HCT116 (cell line): ENCODE measurements around the gene FNDC11. TPM values are rescaled to one million over a fixed set of nuclear protein-coding genes. Genes with fewer than 3 reads are reported as not detected.

Experiments used
- ATAC-seq: fragments of 200-7000 bp; cut with Tn5 transposase; 2 replicates; pipeline ENCODE4 v1.9.1; 2020; ENCODE audit warnings: mild to moderate bottlenecking, moderate library complexity
- BruUV-seq: library from RNA; stranded (reverse); fragments of 400-500 nt; replicated peaks from 2 replicates; lab custom pipeline; 2021; lab: Mats Ljungman, UMichigan
- CTCF ChIA-PET: fragments of 300-600 bp; sonication (Branson Sonifier 250); formaldehyde crosslinking; loops from one replicate; lab custom pipeline; 2021; ENCODE audit warnings: antibody characterized with exemption; lab: Charles Lee
- POLR2A ChIA-PET: fragments of 300-600, 350-600 bp; sonication (Branson Sonifier 250); formaldehyde crosslinking; loops from one replicate; lab custom pipeline; 2021; ENCODE audit warnings: antibody characterized with exemption; lab: Charles Lee
- RAD21 ChIA-PET, 2 experiments: fragments of 300-600 bp; sonication (Branson Sonifier 250); formaldehyde crosslinking; loops; one replicate each; lab custom pipeline; 2023; ENCODE audit warnings: low total read pairs in 2 of 2; ENCODE audit not compliant: uncharacterized antibody in 2 of 2, unreplicated experiment in 2 of 2, low non-redundant PET in 1 of 2; lab: Charles Lee
- DNase-seq: peaks from one replicate; pipeline ENCODE4 v3.0.0-alpha.2; 2010; ENCODE audit warnings: low read depth, low spot score
- H2AFZ ChIP-seq: fragments of 200-600 bp; shearing (Covaris generic), sonication (generic); 2 replicates; pipeline ENCODE4 v1.6.1; 2017; ENCODE audit warnings: low read depth, mixed run types, mixed read lengths, antibody characterized with exemption, low read length; ENCODE audit not compliant: poor library complexity, severe bottlenecking
- H3K27ac ChIP-seq: 2 replicates; pipeline ENCODE4 v1.5.1; 2012; ENCODE audit warnings: low read depth, low read length
- H3K27me3 ChIP-seq: fragments of 200-600 bp; sonication (generic); 2 replicates; pipeline ENCODE4 v1.6.1; 2016; ENCODE audit warnings: mixed run types, low read length, mixed read lengths; ENCODE audit not compliant: insufficient read depth
- H3K36me3 ChIP-seq, 2 experiments: fragments of 200-500 bp in 1 of 2; fragments of 200-600 bp in 1 of 2; sonication (Bioruptor generic) in 1 of 2; sonication (generic) in 1 of 2; 2 replicates each; pipeline versions ENCODE4 v1.5.1 to v1.6.1; 2014 to 2016; ENCODE audit warnings: low read length in 2 of 2, inconsistent platforms in 1 of 2, mixed read lengths in 1 of 2, mixed run types in 1 of 2; ENCODE audit not compliant: insufficient read depth in 2 of 2, control insufficient read depth in 1 of 2
- H3K4me1 ChIP-seq, 2 experiments: fragments of 200-600 bp in 1 of 2; sonication (generic) in 1 of 2; 2 replicates each; pipeline versions ENCODE4 v1.5.1 to v1.6.1; 2012 to 2017; ENCODE audit warnings: low read length in 2 of 2, inconsistent platforms in 1 of 2, mild to moderate bottlenecking in 1 of 2, mixed read lengths in 1 of 2, mixed run types in 1 of 2, moderate library complexity in 1 of 2; ENCODE audit not compliant: insufficient read depth in 2 of 2, control insufficient read depth in 1 of 2
- H3K4me2 ChIP-seq: fragments of 200-600 bp; sonication (generic); 2 replicates; pipeline ENCODE4 v1.6.1; 2017; ENCODE audit warnings: mixed run types, low read length, mixed read lengths
- H3K4me3 ChIP-seq, 2 experiments: fragments of 200-600 bp in 1 of 2; sonication (generic) in 1 of 2; replicated peaks in 1 of 2; 2 replicates each; pipeline ENCODE4 v1.5.1; 2011 to 2016; ENCODE audit warnings: low read length in 2 of 2, control low read depth in 1 of 2, low read depth in 1 of 2, mild to moderate bottlenecking in 1 of 2, mixed read lengths in 1 of 2, mixed run types in 1 of 2
- H3K79me2 ChIP-seq: fragments of 200-600 bp; sonication (generic); 2 replicates; pipeline ENCODE4 v1.6.1; 2017; ENCODE audit warnings: mild to moderate bottlenecking, mixed run types, low read length, moderate library complexity, mixed read lengths; ENCODE audit not compliant: insufficient read depth
- H3K9ac ChIP-seq: fragments of 200-600 bp; sonication (generic); 2 replicates; pipeline ENCODE4 v1.6.1; 2016; ENCODE audit warnings: low read length, mixed read lengths
- H3K9me2 ChIP-seq: fragments of 200-600 bp; sonication (generic), shearing (Covaris generic); 2 replicates; pipeline ENCODE4 v1.6.1; 2017; ENCODE audit warnings: mixed run types, mild to moderate bottlenecking, moderate library complexity; ENCODE audit not compliant: insufficient read depth
- H3K9me3 ChIP-seq, 2 experiments: fragments of 200-500 bp in 1 of 2; fragments of 200-600 bp in 1 of 2; sonication (Bioruptor generic) in 1 of 2; sonication (generic) in 1 of 2; 2 replicates each; pipeline ENCODE4 v1.6.1; 2014 to 2017; ENCODE audit warnings: low read length in 2 of 2, mixed read lengths in 2 of 2, inconsistent platforms in 1 of 2, low read depth in 1 of 2, mild to moderate bottlenecking in 1 of 2, mixed run types in 1 of 2, moderate library complexity in 1 of 2; ENCODE audit not compliant: control insufficient read depth in 1 of 2, insufficient read depth in 1 of 2
- H4K20me1 ChIP-seq: fragments of 200-600 bp; sonication (generic), shearing (Covaris generic); 2 replicates; pipeline ENCODE4 v1.6.1; 2017; ENCODE audit warnings: mixed run types, mild to moderate bottlenecking, moderate library complexity; ENCODE audit not compliant: insufficient read depth
- ATF3 ChIP-seq: IDR thresholded peaks from 2 replicates; pipeline ENCODE4 v1.6.1; 2012
- CTCF ChIP-seq, 3 experiments: fragments of 200-600 bp in 1 of 3; sonication (generic) in 1 of 3; IDR thresholded peaks in 2 of 3; conservative IDR thresholded peaks in 1 of 3; 2 replicates each; pipeline ENCODE4 v1.5.1; 2012 to 2017; ENCODE audit warnings: low read depth in 2 of 3, low read length in 2 of 3, antibody characterized with exemption in 1 of 3, borderline replicate concordance in 1 of 3, control low read depth in 1 of 3, mild to moderate bottlenecking in 1 of 3, mixed read lengths in 1 of 3, mixed run types in 1 of 3, moderate library complexity in 1 of 3; ENCODE audit not compliant: insufficient read depth in 1 of 3
- ELF1 ChIP-seq: IDR thresholded peaks from 2 replicates; pipeline ENCODE4 v1.6.1; 2012; ENCODE audit warnings: low read depth, borderline replicate concordance
- EZH2phosphoT487 ChIP-seq: fragments of 200-600 bp; IDR thresholded peaks from 2 replicates; pipeline ENCODE4 v1.6.1; 2018; ENCODE audit warnings: antibody characterized with exemption, borderline replicate concordance
- FOSL1 ChIP-seq: IDR thresholded peaks from 2 replicates; pipeline ENCODE4 v1.6.1; 2012; ENCODE audit warnings: low read depth
- JUND ChIP-seq: IDR thresholded peaks from 2 replicates; pipeline ENCODE4 v1.6.1; 2012
- MAX ChIP-seq: IDR thresholded peaks from 2 replicates; pipeline ENCODE4 v1.6.1; 2012
- POLR2AphosphoS5 ChIP-seq: IDR thresholded peaks from 2 replicates; pipeline ENCODE4 v1.6.1; 2011; ENCODE audit warnings: mild to moderate bottlenecking, low read depth, low read length, moderate library complexity
- SP1 ChIP-seq: IDR thresholded peaks from 2 replicates; pipeline ENCODE4 v1.6.1; 2012; ENCODE audit warnings: low read depth
- TCF7L2 ChIP-seq: IDR thresholded peaks from 2 replicates; pipeline ENCODE4 v1.7.0; 2011; ENCODE audit warnings: borderline replicate concordance, inconsistent platforms; ENCODE audit not compliant: insufficient read depth, insufficient read length; ENCODE audit errors: extremely low read depth
- ZBTB33 ChIP-seq: IDR thresholded peaks from 2 replicates; pipeline ENCODE4 v1.6.1; 2011; ENCODE audit warnings: mild to moderate bottlenecking, low read length, moderate library complexity; ENCODE audit not compliant: insufficient replicate concordance; ENCODE audit errors: extremely low read depth
- ZNF274 ChIP-seq: fragments of 200-500 bp; sonication (Bioruptor generic); IDR thresholded peaks from 2 replicates; pipeline ENCODE4 v1.6.1; 2014; ENCODE audit warnings: mild to moderate bottlenecking, low read depth, low read length, inconsistent platforms
- intact Hi-C: fragments of 100-400 bp; cut with micrococcal nuclease; formaldehyde crosslinking; loops from 2 replicates; pipeline ENCODE4 v1.10.0; 2022
- total RNA-seq: library from RNA; stranded (reverse); gene quantifications from one replicate; pipeline ENCODE4 v1.2.1, GENCODE V29; 2021; ENCODE audit not compliant: unreplicated experiment

Gene FNDC11
- total RNA-seq, 1 experiment from 2014 or later, result 5.5 TPM

GRCh38 chr20:63586797-63587196, 32.8 kb downstream of the FNDC11 start:
- no peak overlapping the region for H3K4me2 ChIP-seq
- H3K4me1 ChIP-seq, result no peaks in the 10 kb centered on the region
- H4K20me1 ChIP-seq, result no peaks in the 10 kb centered on the region
- H3K27me3 ChIP-seq, result no peaks in the 10 kb centered on the region
- H3K9me3 ChIP-seq, result no peaks in the 10 kb centered on the region
- CTCF ChIA-PET, result no interaction called here
- H3K4me3 ChIP-seq, result no peak overlapping the region
- H2AFZ ChIP-seq, result no peak overlapping the region
- no peaks in the 10 kb centered on the region for H3K9me2 ChIP-seq
- H3K27ac ChIP-seq, result no peak overlapping the region
- POLR2A ChIA-PET, result no interaction called here
- RAD21 ChIA-PET, result no interaction called here
- ATAC-seq (no peak), DNase-seq (no peak)
- intact Hi-C loops, result no loop called here
- no TSS peak for BruUV-seq
- no peaks in the 10 kb centered on the region for H3K79me2 ChIP-seq
- no peak for TF ChIP-seq ATF3
- no peak for TF ChIP-seq ELF1
- TF ChIP-seq EZH2phosphoT487, result no peak
- TF ChIP-seq CTCF (IDR thresholded peaks at IDR 0.05 in 2 of 3, conservative IDR thresholded peaks at IDR 0.05 in 1 of 3; ENCODE audit: borderline replicate concordance in 1 of 3, insufficient read depth in 1 of 3, low read depth in 2 of 3, low read length in 2 of 3), result no peak
- no peak for TF ChIP-seq POLR2AphosphoS5
- no peak for TF ChIP-seq ZBTB33
- no peak for TF ChIP-seq FOSL1
- no peak for TF ChIP-seq ZNF274
- no peak for TF ChIP-seq JUND
- TF ChIP-seq SP1, result no peak
- no peak for TF ChIP-seq MAX
- TF ChIP-seq TCF7L2, result no peak
- H3K9ac ChIP-seq, result no peak overlapping the region
- H3K36me3 ChIP-seq, result no peaks in the 10 kb centered on the region
